IMR-90 (cell line): ENCODE data around the gene MPL. TPM values are rescaled to one million over a fixed set of nuclear protein-coding genes. Genes with fewer than 3 reads are reported as not detected.

Experiments
- ATAC-seq: fragments of 200-7000 bp; cut with Tn5 transposase; 2 replicates; pipeline ENCODE4 v1.9.1; 2020; ENCODE audit warnings: low read depth, mild to moderate bottlenecking, moderate library complexity
- BruUV-seq: library from RNA; stranded (reverse); fragments of 400-500 nt; replicated peaks from 2 replicates; lab custom pipeline; 2021; lab: Mats Ljungman, UMichigan
- CTCF ChIA-PET: fragments of 300-600 bp; formaldehyde crosslinking; extraction: SDS; loops from one replicate; lab custom pipeline; 2021; ENCODE audit warnings: antibody characterized with exemption; lab: Yijun Ruan, JAX
- POLR2A ChIA-PET: fragments of 300-600 bp; sonication (Branson Sonifier 250); formaldehyde crosslinking; loops from one replicate; lab custom pipeline; 2022; ENCODE audit warnings: antibody characterized with exemption; ENCODE audit not compliant: unreplicated experiment; lab: Charles Lee
- DNase-seq: peaks from one replicate; pipeline ENCODE4 v3.0.0; 2013
- H2AFZ ChIP-seq: replicated peaks from 2 replicates; pipeline ENCODE3; 2013; ENCODE audit warnings: low read length, mild to moderate bottlenecking; ENCODE audit not compliant: poor library complexity
- H2AK5ac ChIP-seq: 2 replicates; pipeline ENCODE4 v1.6.1; 2013; ENCODE audit warnings: low read depth, low read length, inconsistent platforms
- H2AK9ac ChIP-seq: replicated peaks from 2 replicates; pipeline ENCODE3; 2013; ENCODE audit warnings: mild to moderate bottlenecking, low read depth, low read length, moderate library complexity; ENCODE audit not compliant: poor library complexity
- H2BK120ac ChIP-seq: 2 replicates; pipeline ENCODE4 v1.6.1; 2013; ENCODE audit warnings: low read depth, low read length, inconsistent platforms
- H2BK15ac ChIP-seq: 3 replicates; pipeline ENCODE4 v1.6.1; 2013; ENCODE audit warnings: low read depth, low read length, inconsistent platforms
- H2BK20ac ChIP-seq: 2 replicates; pipeline ENCODE4 v1.6.1; 2013; ENCODE audit warnings: low read depth, mild to moderate bottlenecking, inconsistent platforms, low read length, moderate library complexity
- H2BK5ac ChIP-seq: 2 replicates; pipeline ENCODE4 v1.6.1; 2013; ENCODE audit warnings: mild to moderate bottlenecking, low read depth, low read length, inconsistent platforms; ENCODE audit not compliant: poor library complexity, severe bottlenecking
- H3K14ac ChIP-seq: replicated peaks from 2 replicates; pipeline ENCODE4 v1.6.1; 2013; ENCODE audit warnings: low read depth, low read length, inconsistent platforms
- H3K18ac ChIP-seq: 2 replicates; pipeline ENCODE4 v1.6.1; 2013; ENCODE audit warnings: low read depth, low read length, control low read depth
- H3K23ac ChIP-seq: 2 replicates; pipeline ENCODE4 v1.6.1; 2013; ENCODE audit warnings: low read depth, low read length, inconsistent platforms
- H3K27ac ChIP-seq: 2 replicates; pipeline ENCODE4 v1.5.1; 2013; ENCODE audit warnings: mild to moderate bottlenecking, control low read depth, low read length; ENCODE audit not compliant: insufficient read depth
- H3K27me3 ChIP-seq: 2 replicates; pipeline ENCODE4 v1.6.1; 2013; ENCODE audit warnings: low read length; ENCODE audit not compliant: control insufficient read depth, insufficient read depth
- H3K36me3 ChIP-seq: 2 replicates; pipeline ENCODE4 v1.6.1; 2013; ENCODE audit warnings: low read length, mixed read lengths; ENCODE audit not compliant: control insufficient read depth, insufficient read depth
- H3K4ac ChIP-seq: 2 replicates; pipeline ENCODE4 v1.6.1; 2013; ENCODE audit warnings: low read depth, low read length, inconsistent platforms
- H3K4me1 ChIP-seq: 2 replicates; pipeline ENCODE4 v1.6.1; 2013; ENCODE audit warnings: low read length, mixed read lengths; ENCODE audit not compliant: control insufficient read depth, insufficient read depth
- H3K4me2 ChIP-seq: 2 replicates; pipeline ENCODE4 v1.6.1; 2013; ENCODE audit warnings: low read depth, mild to moderate bottlenecking, control low read depth, low read length, moderate library complexity
- H3K4me3 ChIP-seq: 2 replicates; pipeline ENCODE4 v1.5.1; 2013; ENCODE audit warnings: low read depth, mild to moderate bottlenecking, control low read depth, low read length, moderate library complexity; ENCODE audit not compliant: insufficient read depth
- H3K56ac ChIP-seq: 2 replicates; pipeline ENCODE4 v1.6.1; 2013; ENCODE audit warnings: low read length, inconsistent platforms; ENCODE audit not compliant: insufficient read depth; ENCODE audit errors: extremely low read depth
- H3K79me1 ChIP-seq, 2 experiments: 2 replicates each; pipeline ENCODE4 v1.6.1; 2013; ENCODE audit warnings: low read length in 2 of 2, inconsistent platforms in 1 of 2, low read depth in 1 of 2
- H3K9ac ChIP-seq: 2 replicates; pipeline ENCODE4 v1.6.1; 2013; ENCODE audit warnings: low read depth, low read length, control low read depth
- H3K9me1 ChIP-seq: 2 replicates; pipeline ENCODE4 v1.6.1; 2013; ENCODE audit warnings: low read length, inconsistent platforms; ENCODE audit not compliant: insufficient read depth
- H3K9me3 ChIP-seq: 2 replicates; pipeline ENCODE4 v1.6.1; 2013; ENCODE audit warnings: low read length; ENCODE audit not compliant: control insufficient read depth, insufficient read depth
- H4K20me1 ChIP-seq: 2 replicates; pipeline ENCODE4 v1.6.1; 2013; ENCODE audit warnings: low read length, inconsistent platforms; ENCODE audit not compliant: insufficient read depth
- H4K5ac ChIP-seq: 2 replicates; pipeline ENCODE4 v1.6.1; 2013; ENCODE audit warnings: mild to moderate bottlenecking, low read depth, low read length, control low read depth
- H4K8ac ChIP-seq, 2 experiments: 2 replicates each; pipeline ENCODE4 v1.6.1; 2013; ENCODE audit warnings: low read depth in 2 of 2, low read length in 2 of 2, control low read depth in 1 of 2, inconsistent platforms in 1 of 2
- H4K91ac ChIP-seq: 2 replicates; pipeline ENCODE4 v1.6.1; 2013; ENCODE audit warnings: low read depth, low read length, inconsistent platforms; ENCODE audit not compliant: insufficient read depth
- BHLHE40 ChIP-seq: fragments of 150-350 bp; IDR thresholded peaks from 2 replicates; pipeline ENCODE4 v1.6.1; 2016; ENCODE audit warnings: mild to moderate bottlenecking, low read depth, low read length
- CEBPB ChIP-seq: IDR thresholded peaks from 2 replicates; pipeline ENCODE4 v1.6.1; 2012; ENCODE audit warnings: low read depth, low read length, improper control_type of control experiment
- CHD1 ChIP-seq: IDR thresholded peaks from 2 replicates; pipeline ENCODE4 v1.6.1; 2012; ENCODE audit warnings: low read depth, low read length, improper control_type of control experiment
- FOS ChIP-seq: fragments of 150-350 bp; IDR thresholded peaks from 2 replicates; pipeline ENCODE4 v1.6.1; 2016; ENCODE audit warnings: low read depth, low read length
- MAFK ChIP-seq: IDR thresholded peaks from 2 replicates; pipeline ENCODE4 v1.6.1; 2012; ENCODE audit warnings: low read depth, low read length, improper control_type of control experiment
- POLR2A ChIP-seq: IDR thresholded peaks from 2 replicates; pipeline ENCODE4 v1.6.1; 2012; ENCODE audit warnings: mild to moderate bottlenecking, low read depth, low read length
- RAD21 ChIP-seq: IDR thresholded peaks from 2 replicates; pipeline ENCODE4 v1.6.1; 2012; ENCODE audit warnings: low read length, improper control_type of control experiment
- RFX5 ChIP-seq: IDR thresholded peaks from 2 replicates; pipeline ENCODE4 v1.8.0; 2012; ENCODE audit warnings: low read depth, mild to moderate bottlenecking, low read length, moderate library complexity
- SMC3 ChIP-seq: fragments of 150-350 bp; IDR thresholded peaks from 2 replicates; pipeline ENCODE4 v1.6.1; 2016; ENCODE audit warnings: low read depth, mild to moderate bottlenecking, antibody characterized with exemption, low read length, moderate library complexity
- WGBS, 2 experiments: methylation state at CpG; one replicate each; pipeline versions ENCODE4 v1.1.5 to v1.1.7; 2013; ENCODE audit warnings: missing lambda C conversion rate in 2 of 2; ENCODE audit not compliant: insufficient read length in 1 of 2; ENCODE audit errors: extremely low coverage in 2 of 2; 5-methylcytosine and 5-hydroxymethylcytosine counted together
- dilution Hi-C: fragments of 300-500 bp; cut with HindIII; formaldehyde crosslinking; loops from one replicate; pipeline ENCODE4 v1.14.3; 2018; ENCODE audit warnings: low sequenced_read_pairs; ENCODE audit not compliant: unreplicated experiment
- in situ Hi-C: fragments of 300-500 bp; cut with MboI; formaldehyde crosslinking; loops from 3 replicates; pipeline ENCODE4 v1.14.3; 2019; ENCODE audit warnings: low sequenced_read_pairs, inconsistent platforms, mixed read lengths
- intact Hi-C: fragments of 100-400 bp; cut with micrococcal nuclease; formaldehyde crosslinking; loops from 2 replicates; pipeline ENCODE4 v1.10.0; 2022
- polyA plus RNA-seq, 3 experiments: library from polyadenylated mRNA; depleted of rRNA; stranded (reverse); fragments of >200 nt; gene quantifications; 2 replicates each; pipeline ENCODE4 v1.2.3, GENCODE V29; 2012; ENCODE audit warnings: low replicate concordance in 1 of 3
- total RNA-seq: library from RNA; depleted of rRNA; stranded (reverse); fragments of >200 nt; gene quantifications from 2 replicates; pipeline ENCODE4 v1.2.3, GENCODE V29; 2012
- TF ChIP-seq, protein P1 (sequence below): fragments of 150-350 bp; IDR thresholded peaks from 2 replicates; pipeline ENCODE4 v1.6.1; 2017; ENCODE audit warnings: mild to moderate bottlenecking, antibody characterized with exemption, low read length, low read depth
- TF ChIP-seq, protein P2 (sequence below): fragments of 150-350 bp; IDR thresholded peaks from 2 replicates; pipeline ENCODE4 v1.6.1; 2016; ENCODE audit warnings: low read depth, mild to moderate bottlenecking, low read length, moderate library complexity, borderline replicate concordance

Gene MPL
- total and polyA plus RNA-seq, 2 of the 4 experiments (the other 2 are of a cell fraction): 0.12 TPM; not detected in 1

GRCh38 chr1:43319766-43320165 lies 17.9 kb upstream of the MPL start:
- dilution Hi-C loops: no loop called here
- WGBS, 2 experiments: no CpG with 5 or more reads among the region's 3 CpGs
- CTCF ChIA-PET: no interaction called here

More at GRCh38 chr1:43319766-43320165, 17.9 kb upstream of the MPL start:
- Histone ChIP-seq H3K9me3 (no peaks in the 10 kb centered on the region), H4K91ac (no peak overlapping the region), H2BK120ac (no peak overlapping the region), H3K56ac (no peak overlapping the region), H3K4ac (no peak overlapping the region), H2AFZ (no peak overlapping the region), H4K20me1 (no peaks in the 10 kb centered on the region), H3K9me1 (peaks cover 3% of the 10 kb centered on the region; the same call in 1 of the 2 replicates), H2AK5ac (no peak overlapping the region), H2AK9ac (no peak overlapping the region), H3K9ac (no peak overlapping the region), H2BK15ac (no peak overlapping the region), H2BK5ac (no peak overlapping the region), H3K27ac (no peak overlapping the region), H3K23ac (no peak overlapping the region), H4K5ac (no peak overlapping the region), H3K18ac (no peak overlapping the region), H3K14ac (no peak overlapping the region), H3K27me3 (no peaks in the 10 kb centered on the region), H2BK20ac (no peak overlapping the region), H3K4me2 (no peak overlapping the region), H3K36me3 (no peaks in the 10 kb centered on the region), H3K4me1 (peaks cover 6% of the 10 kb centered on the region), H3K79me1 (no peaks in the 10 kb centered on the region), H3K4me3 (no peak overlapping the region), H4K8ac (no peak overlapping the region)
- no TSS peak for BruUV-seq
- intact Hi-C loops (no loop called here), in situ Hi-C loops (no loop called here)
- TF ChIP-seq CEBPB (no peak), BHLHE40 (no peak), FOS (no peak), SMC3 (no peak), RFX5 (no peak), POLR2A (no peak), CHD1 (no peak), RAD21 (no peak), MAFK (no peak)
- TF ChIP-seq, protein P1, sequence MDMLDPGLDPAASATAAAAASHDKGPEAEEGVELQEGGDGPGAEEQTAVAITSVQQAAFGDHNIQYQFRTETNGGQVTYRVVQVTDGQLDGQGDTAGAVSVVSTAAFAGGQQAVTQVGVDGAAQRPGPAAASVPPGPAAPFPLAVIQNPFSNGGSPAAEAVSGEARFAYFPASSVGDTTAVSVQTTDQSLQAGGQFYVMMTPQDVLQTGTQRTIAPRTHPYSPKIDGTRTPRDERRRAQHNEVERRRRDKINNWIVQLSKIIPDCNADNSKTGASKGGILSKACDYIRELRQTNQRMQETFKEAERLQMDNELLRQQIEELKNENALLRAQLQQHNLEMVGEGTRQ: no peak
- TF ChIP-seq, protein P2, sequence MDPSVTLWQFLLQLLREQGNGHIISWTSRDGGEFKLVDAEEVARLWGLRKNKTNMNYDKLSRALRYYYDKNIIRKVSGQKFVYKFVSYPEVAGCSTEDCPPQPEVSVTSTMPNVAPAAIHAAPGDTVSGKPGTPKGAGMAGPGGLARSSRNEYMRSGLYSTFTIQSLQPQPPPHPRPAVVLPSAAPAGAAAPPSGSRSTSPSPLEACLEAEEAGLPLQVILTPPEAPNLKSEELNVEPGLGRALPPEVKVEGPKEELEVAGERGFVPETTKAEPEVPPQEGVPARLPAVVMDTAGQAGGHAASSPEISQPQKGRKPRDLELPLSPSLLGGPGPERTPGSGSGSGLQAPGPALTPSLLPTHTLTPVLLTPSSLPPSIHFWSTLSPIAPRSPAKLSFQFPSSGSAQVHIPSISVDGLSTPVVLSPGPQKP: no peak
- DNase-seq (no peak), ATAC-seq (no peak)
- POLR2A ChIA-PET: no interaction called here
